ENCODE results near the gene CCDC102B.
"Not testable (repeated sequence)": the region's sequence is repeated elsewhere in the genome, so short reads cannot be mapped to it uniquely, and the experiment has no call there.

Gene CCDC102B

GRCh38 chr18:68830256-68831045 is 32.6 kb downstream of the CCDC102B start:
- DNase-seq: no peak

- DNase-seq: no peak
These were observed 35.9 kb downstream of the CCDC102B start for GRCh38 chr18:68833756-68834155.

- DNase-seq: no peak
These were observed 40.0 kb downstream of the CCDC102B start for GRCh38 chr18:68837665-68838451.

- DNase-seq: no peak
These were observed 41.8 kb downstream of the CCDC102B start for GRCh38 chr18:68839701-68840100.

DNA sequence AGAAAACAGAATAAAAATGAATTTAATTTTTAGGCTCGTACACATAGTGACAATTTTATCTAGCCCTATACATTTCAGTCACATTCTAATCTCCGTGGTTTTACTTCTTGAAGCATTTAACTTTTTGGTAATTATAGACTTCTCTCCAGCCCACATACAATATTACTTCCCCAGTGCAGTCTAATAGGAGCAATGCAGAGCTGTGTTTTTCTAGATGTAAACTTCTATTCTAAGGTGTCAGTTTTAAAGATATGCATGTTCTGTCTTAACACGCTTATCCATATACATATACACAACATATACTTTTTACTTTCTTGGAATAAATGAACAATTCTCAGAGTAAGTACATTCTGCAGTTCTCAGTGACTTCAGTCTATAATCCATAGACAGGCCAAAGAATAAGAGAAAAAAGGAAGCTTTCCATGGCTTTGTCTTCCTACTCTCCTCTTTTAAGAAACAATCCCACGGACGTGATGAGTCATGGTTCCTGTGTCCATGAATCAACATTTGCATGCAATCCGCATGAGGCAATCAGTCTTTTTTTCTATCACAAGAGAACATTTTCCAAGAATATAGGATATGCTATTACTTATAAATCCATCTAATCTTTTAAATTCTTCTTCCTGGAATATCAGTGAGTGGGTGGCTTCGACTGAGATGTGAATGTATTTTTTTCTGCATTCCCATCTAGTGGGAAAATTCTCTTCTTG is 42.8 kb downstream of the CCDC102B start:
- no peak for DNase-seq

- DNase-seq: no peak
These were observed 43.4 kb downstream of the CCDC102B start for GRCh38 chr18:68841301-68841700.

GRCh38 chr18:68842951-68843350 is 45.1 kb downstream of the CCDC102B start:
- no peak for DNase-seq

DNA sequence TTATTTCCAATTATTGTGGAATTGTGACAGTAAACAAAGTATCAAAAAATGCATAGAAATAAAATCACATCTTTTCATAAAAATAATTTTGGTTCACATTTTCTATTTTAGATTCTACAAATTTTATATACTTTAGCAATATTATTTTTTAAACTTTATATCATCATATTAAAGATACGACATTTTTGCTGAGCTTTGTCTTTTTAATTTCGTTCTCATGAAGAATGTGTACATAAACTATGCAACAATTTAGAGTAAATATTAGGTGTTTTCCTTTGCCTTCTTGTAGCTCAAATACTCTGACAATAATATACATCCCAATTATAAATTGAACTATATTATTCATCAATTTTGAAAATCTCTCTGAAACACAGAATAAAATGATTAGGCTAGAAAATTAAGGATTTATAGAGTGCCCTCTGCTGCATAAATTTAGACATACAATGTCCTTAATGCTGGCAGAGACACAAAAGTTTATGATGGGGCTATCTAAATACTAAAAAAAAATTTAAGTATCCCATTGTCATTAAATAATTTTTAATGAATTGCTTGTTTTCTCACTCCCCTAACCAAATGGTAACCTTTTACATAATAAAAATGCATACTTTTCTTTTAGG is 45.7 kb downstream of the CCDC102B start:
- DNase-seq: no peak

- DNase-seq: no peak
These were observed 49.4 kb downstream of the CCDC102B start for GRCh38 chr18:68847219-68847837.

DNA sequence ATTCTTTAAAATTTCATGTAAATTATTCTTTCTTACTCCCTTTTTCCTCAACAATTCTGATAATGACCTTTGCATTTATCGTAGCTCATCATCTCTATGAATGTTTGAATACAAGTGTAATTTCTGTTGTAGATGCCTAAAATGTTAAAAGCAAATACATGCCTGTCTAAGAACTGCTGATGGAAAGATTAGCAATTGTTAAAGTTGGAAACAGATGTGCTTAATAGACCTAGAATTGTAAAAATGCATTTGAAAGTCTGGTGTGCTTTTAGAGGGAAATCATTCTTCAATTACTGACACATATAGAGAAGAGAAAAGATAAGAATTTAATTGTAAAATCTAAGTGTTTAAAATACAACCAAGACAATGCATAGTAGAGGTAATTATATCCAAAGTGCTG is 50.4 kb downstream of the CCDC102B start:
- no peak for DNase-seq

- DNase-seq: no peak
These were observed 57.0 kb downstream of the CCDC102B start for GRCh38 chr18:68854786-68855391.

- no peak for DNase-seq
These were observed 57.6 kb downstream of the CCDC102B start for GRCh38 chr18:68855491-68855890.

- no peak for DNase-seq
These were observed 63.5 kb downstream of the CCDC102B start for GRCh38 chr18:68861365-68861764.

DNA sequence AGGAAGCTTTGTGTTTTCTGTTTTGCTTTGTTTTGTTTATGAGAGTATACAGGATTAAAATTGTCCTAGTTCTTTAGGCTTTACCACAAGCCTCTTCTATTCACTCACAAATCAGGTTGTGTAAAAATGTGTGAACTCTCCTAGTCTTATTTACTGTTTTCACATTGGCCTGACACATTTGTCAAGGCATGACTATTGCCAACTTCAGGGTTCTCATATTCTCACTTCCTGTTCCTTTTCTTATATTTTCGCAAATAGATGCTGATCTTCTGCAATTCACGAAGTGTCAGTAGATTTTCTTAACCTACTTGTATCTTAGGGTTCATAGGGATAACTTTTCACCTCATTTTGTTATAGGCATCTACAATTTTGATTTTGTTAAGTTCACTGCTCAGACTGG is 67.1 kb downstream of the CCDC102B start:
- DNase-seq: no peak

- DNase-seq: no peak
These were observed 67.6 kb downstream of the CCDC102B start for GRCh38 chr18:68865503-68865902.

- DNase-seq: no peak
These were observed 75.1 kb downstream of the CCDC102B start for GRCh38 chr18:68873003-68873402.

- no peak for DNase-seq
These were observed 76.5 kb downstream of the CCDC102B start for GRCh38 chr18:68874361-68874760.

GRCh38 chr18:68879947-68880346 is 82.1 kb downstream of the CCDC102B start:
- DNase-seq: not testable (repeated sequence)

- no peak for DNase-seq
These were observed 89.5 kb downstream of the CCDC102B start for GRCh38 chr18:68887410-68887809.

GRCh38 chr18:68893354-68893753 is 95.5 kb downstream of the CCDC102B start:
- no peak for DNase-seq

DNA sequence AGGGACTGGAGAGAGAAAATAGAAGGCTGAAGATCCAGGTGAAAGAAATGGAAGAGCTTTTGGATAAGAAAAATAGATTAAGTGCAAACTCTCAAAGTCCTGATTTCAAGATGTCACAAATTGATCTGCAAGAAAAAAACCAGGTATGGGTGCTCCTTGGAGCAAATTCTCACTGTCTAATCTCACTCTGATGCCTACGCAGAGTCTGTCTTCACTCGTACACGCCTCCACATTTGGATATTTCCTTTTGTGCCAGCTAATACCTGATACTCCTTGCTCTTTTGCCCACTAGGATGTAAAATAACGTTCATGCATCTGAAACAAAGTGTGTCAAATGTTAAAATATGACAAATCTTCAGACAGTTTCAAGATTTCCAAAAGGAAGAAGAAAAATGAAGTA is 99.4 kb downstream of the CCDC102B start:
- DNase-seq: no peak

DNA sequence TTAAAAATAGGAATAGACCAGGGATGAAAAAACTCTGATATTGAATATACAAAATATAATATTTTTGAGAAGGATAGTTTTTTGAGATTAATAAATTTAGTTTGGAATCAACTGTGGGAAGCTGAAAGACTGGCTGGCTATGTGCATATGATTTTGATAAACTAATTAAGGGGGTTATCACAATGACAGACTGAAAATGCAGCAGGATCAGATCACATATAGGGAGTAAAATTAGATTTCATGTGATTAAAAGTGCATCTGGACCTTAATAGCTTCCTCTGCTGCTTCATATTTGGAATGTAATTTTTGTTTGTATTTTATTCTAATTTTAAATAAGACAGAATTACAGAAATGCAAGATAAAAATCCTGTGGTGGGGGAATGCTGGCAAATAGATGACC is 111.7 kb downstream of the CCDC102B start:
- no peak for DNase-seq
